Adrenal gland (tissue), 12 donors: ENCODE results near the gene MSH5. TPM values are rescaled to one million over a fixed set of nuclear protein-coding genes. Genes with fewer than 3 reads are reported as not detected.
"Not testable (repeated sequence)": the region's sequence is repeated elsewhere in the genome, so short reads cannot be mapped to it uniquely, and the experiment has no call there.

Experiments
- DNase-seq, 7 donors: peaks; one replicate each; pipeline ENCODE4 v3.0.0-alpha.2; 2019 to 2020
- H3K27ac ChIP-seq, 5 donors: fragments of 200-600 bp; sonication (generic) in 4 of 5; 1 replicate in 3 of 5; 2 replicates in 2 of 5; pipeline versions ENCODE4 v1.5.1 to v1.8.0; 2016 to 2020; ENCODE audit warnings: mild to moderate bottlenecking in 1 of 5
- H3K27me3 ChIP-seq: fragments of 200-600 bp; 2 replicates; pipeline ENCODE4 v1.8.0; 2021
- H3K36me3 ChIP-seq, 2 donors: fragments of 200-600 bp; replicated peaks in 1 of 2; 1 replicate in 1 of 2; 2 replicates in 1 of 2; pipeline versions ENCODE4 v1.5.1 to v1.8.0; 2018 to 2022
- H3K4me1 ChIP-seq, 2 donors: fragments of 200-600 bp; replicated peaks in 1 of 2; 1 replicate in 1 of 2; 2 replicates in 1 of 2; pipeline versions ENCODE4 v1.5.1 to v1.8.0; 2018 to 2021
- H3K4me3 ChIP-seq, 4 donors: fragments of 200-600 bp; sonication (generic) in 3 of 4; one replicate each; pipeline ENCODE4 v1.5.1; 2016 to 2018
- H3K9me3 ChIP-seq, 3 donors: fragments of 200-600 bp; sonication (generic) in 1 of 3; replicated peaks in 1 of 3; 1 replicate in 2 of 3; 2 replicates in 1 of 3; pipeline versions ENCODE4 v1.5.1 to v1.8.0; 2016 to 2021
- POLR2A ChIP-seq, 2 donors: fragments of 450-650 bp; IDR thresholded peaks; one replicate each; pipeline ENCODE4 v1.6.1; 2017; ENCODE audit warnings: antibody characterized with exemption in 2 of 2, mild to moderate bottlenecking in 2 of 2, moderate library complexity in 1 of 2
- WGBS, 4 donors: extraction: QIAGEN DNeasy Blood & Tissue Kit in 2 of 4; methylation state at CpG; one replicate each; pipeline versions ENCODE4 v1.1.5 to v1.1.7; 2013 to 2017; 5-methylcytosine and 5-hydroxymethylcytosine counted together
- intact Hi-C, 2 donors: fragments of 100-400 bp; cut with DNase I; formaldehyde crosslinking; loops; one replicate each; pipeline versions ENCODE4 v1.14.1 to v1.15.0; 2022 to 2023
- polyA plus RNA-seq, 3 donors: library from polyadenylated mRNA; stranded (reverse); fragments of 200-250 nt in 2 of 3; fragments of 350-450 nt in 1 of 3; fragmentation: Illumina TruSeq in 1 of 3; extraction: RNeasy Lipid Tissue Mini Kit (QIAGEN cat#74804) in 1 of 3; gene quantifications; one replicate each; pipeline ENCODE4 v1.2.3, GENCODE V29; 2013 to 2014
- total RNA-seq, 9 donors: library from RNA; depleted of rRNA in 4 of 9; stranded (reverse); fragments of >200 nt in 4 of 9; fragments of 120-200 nt in 1 of 9; fragmentation: NEBNext Ultra II Directional in 1 of 9; extraction: Animal tissue kit (Norgen Biotek cat#: 25700) in 1 of 9; gene quantifications; one replicate each; pipeline versions ENCODE4 v1.1.0 to v1.2.4, GENCODE V29; 2013 to 2023
- TF ChIP-seq, protein P1 (sequence below), 6 experiments: fragments of 450-650 bp in 4 of 6; fragments of 200-600 bp in 2 of 6; sonication (generic) in 1 of 6; IDR thresholded peaks; 1 replicate in 5 of 6; 2 replicates in 1 of 6; pipeline versions ENCODE4 v1.5.1 to v1.8.0; 2016 to 2021; ENCODE audit warnings: antibody characterized with exemption in 6 of 6, mild to moderate bottlenecking in 2 of 6, moderate library complexity in 1 of 6
- donor health status: healthy with polysubstance abuse.
- donor health status: Bipolar disorder and iron deficiency.
- donor health status: DM: yes; HTN: yes; CAD: no.
- donor health status: DM: no; HTN: no; CAD: no.
- donor health status: DM: no; HTN: no; CAD: no.
- donor health status: DM: yes; HTN: yes; CAD: no.

MSH5 gene
- total and polyA plus RNA-seq, 12 donors, result 3.0 to 24.5 (median 6.4) TPM

DNA sequence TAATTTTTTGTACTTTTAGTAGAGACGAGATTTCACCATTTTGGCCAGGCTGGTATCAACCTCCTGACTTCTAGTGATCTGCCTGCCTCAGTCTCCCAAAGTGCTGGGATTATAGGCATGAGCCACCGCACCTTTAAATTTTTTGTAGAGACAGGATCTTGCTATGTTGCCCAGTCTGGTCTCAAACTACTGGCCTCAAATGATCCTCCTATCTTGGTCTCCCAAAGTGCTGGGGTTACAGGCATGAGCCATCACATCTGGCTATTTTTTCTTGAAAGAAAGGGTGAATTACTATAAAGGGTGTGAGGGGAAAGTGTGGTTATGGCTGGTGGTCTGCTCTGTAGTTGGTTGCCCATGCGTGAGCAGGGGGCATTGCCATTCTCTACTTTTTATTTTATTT lies 31.6 kb upstream of the MSH5 start:
- H3K4me3 ChIP-seq, result no peak overlapping the region
- 86 to 92% (median 90%) methylated on average over 3 of the region's 3 CpGs for WGBS, 4 donors
- H3K36me3 ChIP-seq, result no peaks in the 10 kb centered on the region
- no peaks in the 10 kb centered on the region for H3K9me3 ChIP-seq
- intact Hi-C loops, result no loop called here
- H3K4me1 ChIP-seq, result peaks cover 0 to 6% of the 10 kb centered on the region in 2 donors
- TF ChIP-seq POLR2A (IDR thresholded peaks at IDR 0.05), result no peak
- TF ChIP-seq, protein P1, sequence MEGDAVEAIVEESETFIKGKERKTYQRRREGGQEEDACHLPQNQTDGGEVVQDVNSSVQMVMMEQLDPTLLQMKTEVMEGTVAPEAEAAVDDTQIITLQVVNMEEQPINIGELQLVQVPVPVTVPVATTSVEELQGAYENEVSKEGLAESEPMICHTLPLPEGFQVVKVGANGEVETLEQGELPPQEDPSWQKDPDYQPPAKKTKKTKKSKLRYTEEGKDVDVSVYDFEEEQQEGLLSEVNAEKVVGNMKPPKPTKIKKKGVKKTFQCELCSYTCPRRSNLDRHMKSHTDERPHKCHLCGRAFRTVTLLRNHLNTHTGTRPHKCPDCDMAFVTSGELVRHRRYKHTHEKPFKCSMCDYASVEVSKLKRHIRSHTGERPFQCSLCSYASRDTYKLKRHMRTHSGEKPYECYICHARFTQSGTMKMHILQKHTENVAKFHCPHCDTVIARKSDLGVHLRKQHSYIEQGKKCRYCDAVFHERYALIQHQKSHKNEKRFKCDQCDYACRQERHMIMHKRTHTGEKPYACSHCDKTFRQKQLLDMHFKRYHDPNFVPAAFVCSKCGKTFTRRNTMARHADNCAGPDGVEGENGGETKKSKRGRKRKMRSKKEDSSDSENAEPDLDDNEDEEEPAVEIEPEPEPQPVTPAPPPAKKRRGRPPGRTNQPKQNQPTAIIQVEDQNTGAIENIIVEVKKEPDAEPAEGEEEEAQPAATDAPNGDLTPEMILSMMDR (IDR thresholded peaks at IDR 0.05), result no peak
- DNase-seq, result no peak
- no peaks in the 10 kb centered on the region for H3K27me3 ChIP-seq
- H3K27ac ChIP-seq, result no peak overlapping the region

DNA sequence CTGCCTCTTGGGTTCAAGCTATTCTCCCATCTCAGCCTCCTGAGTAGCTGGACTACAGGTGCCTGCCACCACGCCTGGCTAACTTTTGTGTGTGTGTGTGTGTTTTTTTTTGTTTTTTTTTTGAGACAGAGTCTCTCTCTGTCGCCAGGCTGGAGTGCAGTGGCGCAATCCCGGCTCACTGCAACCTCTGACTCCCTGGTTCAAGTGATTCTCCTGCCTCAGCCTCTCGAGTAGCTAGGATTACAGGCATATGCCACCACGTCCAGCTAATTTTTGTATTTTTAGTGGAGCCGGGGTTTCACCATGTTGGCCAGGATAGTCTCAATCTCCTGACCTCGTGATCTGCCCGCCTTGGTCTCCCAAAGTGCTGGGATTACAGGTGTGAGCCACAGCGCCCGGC lies 30.6 kb upstream of the MSH5 start:
- DNase-seq, H3K36me3 ChIP-seq, H3K27ac ChIP-seq, H3K4me3 ChIP-seq, H3K27me3 ChIP-seq, intact Hi-C loops, H3K9me3 ChIP-seq, H3K4me1 ChIP-seq: not testable (repeated sequence)
- WGBS, 4 donors, result 79 to 94% (median 86%) methylated on average over 10 to 11 of the region's 11 CpGs

DNA sequence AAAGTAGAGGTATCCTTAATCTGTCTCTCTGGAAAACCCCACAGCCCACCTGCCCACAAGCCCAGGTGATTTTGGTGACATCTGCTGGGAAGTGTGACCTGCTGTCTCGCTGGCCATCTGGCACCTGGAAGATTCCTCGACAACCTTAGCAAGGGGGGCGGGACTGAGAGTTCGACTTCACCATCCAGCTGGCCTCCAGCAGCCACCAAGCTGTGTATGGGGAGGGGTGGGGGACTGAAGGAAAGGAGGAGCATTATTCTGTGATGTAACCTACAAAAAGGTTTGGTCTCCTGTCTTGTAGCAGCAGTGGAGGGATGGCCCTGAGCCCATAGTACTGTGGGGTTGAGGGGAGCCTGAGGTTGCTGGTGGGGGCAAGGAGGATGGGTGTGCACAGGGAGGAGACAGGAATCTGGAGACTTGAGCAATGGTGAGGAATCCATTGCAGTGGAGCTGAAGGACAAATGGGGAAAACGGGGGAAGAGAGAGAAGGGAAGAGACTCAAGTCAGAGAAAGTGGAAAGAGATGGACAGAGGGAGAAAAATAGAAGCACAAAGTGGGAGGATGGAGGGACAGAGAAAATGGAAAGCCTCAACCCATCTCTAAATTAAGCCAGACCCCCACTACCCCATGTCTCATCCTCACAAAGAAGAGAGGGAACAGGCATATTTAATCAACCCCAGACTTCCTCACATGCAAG lies 29.1 kb upstream of the MSH5 start:
- Histone ChIP-seq H3K4me1 (no peaks in the 10 kb centered on the region), H3K27me3 (no peaks in the 10 kb centered on the region), H3K27ac (no peak overlapping the region), H3K36me3 (no peaks in the 10 kb centered on the region), H3K9me3 (no peaks in the 10 kb centered on the region), H3K4me3 (no peak overlapping the region)
- TF ChIP-seq POLR2A (IDR thresholded peaks at IDR 0.05), result no peak
- TF ChIP-seq, protein P1 (IDR thresholded peaks at IDR 0.05), result no peak
- no peak for DNase-seq
- intact Hi-C loops, result no loop called here
- 55 to 65% (median 62%) methylated on average over 5 of the region's 5 CpGs for WGBS, 4 donors

DNA sequence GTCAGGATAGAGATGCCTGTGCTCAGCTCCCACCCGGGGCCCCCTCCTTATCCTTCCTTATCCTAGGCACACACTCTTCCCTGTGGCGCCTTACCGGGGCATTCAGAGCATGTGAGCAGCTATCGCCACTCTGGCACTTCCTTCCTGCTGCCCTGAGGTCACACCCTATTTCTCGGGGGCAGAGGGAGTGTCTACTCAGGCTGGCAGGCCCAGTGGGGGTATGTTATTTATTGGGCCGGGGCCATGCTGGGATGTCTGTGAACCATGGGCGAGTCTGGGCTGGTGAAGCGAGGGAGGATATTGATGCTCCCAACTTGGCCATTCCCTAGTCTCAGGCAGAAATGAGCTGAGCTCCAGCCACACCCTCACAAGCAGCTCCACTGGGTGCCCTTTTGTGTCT lies 28.6 kb upstream of the MSH5 start:
- TF ChIP-seq, protein P1 (IDR thresholded peaks at IDR 0.05), result no peak
- TF ChIP-seq POLR2A (IDR thresholded peaks at IDR 0.05), result no peak
- H3K27me3 ChIP-seq, result no peaks in the 10 kb centered on the region
- no peak overlapping the region for H3K27ac ChIP-seq
- no peak overlapping the region for H3K4me3 ChIP-seq
- DNase-seq, result no peak
- H3K9me3 ChIP-seq, result no peaks in the 10 kb centered on the region
- no peaks in the 10 kb centered on the region for H3K4me1 ChIP-seq
- intact Hi-C loops, result no loop called here
- no peaks in the 10 kb centered on the region for H3K36me3 ChIP-seq
- WGBS, 4 donors, result 39 to 57% (median 54%) methylated on average over 5 to 8 of the region's 8 CpGs

DNA sequence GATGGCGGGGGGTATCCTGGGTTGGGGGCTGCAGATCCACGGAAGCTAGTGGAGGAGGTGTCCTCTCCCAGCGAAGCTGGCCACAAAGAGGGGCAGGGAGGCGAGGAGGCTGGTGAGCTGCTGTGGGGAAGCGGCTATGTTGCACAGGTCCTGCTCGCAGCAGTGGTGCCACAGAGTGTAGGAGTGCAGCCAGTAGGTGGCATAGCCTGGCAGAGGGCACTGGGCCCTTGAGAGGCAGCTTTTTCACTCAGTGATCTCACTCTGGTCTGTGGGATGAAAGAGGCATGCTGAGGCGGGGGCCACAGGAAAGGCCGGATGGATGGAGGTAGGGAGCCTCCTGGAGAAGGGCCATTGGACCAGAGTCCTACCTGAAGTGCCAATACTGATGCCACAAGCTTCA lies 27.5 kb upstream of the MSH5 start:
- Histone ChIP-seq H3K4me3 (no peak overlapping the region), H3K27me3 (no peaks in the 10 kb centered on the region), H3K4me1 (no peaks in the 10 kb centered on the region), H3K36me3 (no peaks in the 10 kb centered on the region), H3K9me3 (no peaks in the 10 kb centered on the region), H3K27ac (no peak overlapping the region)
- DNase-seq, result no peak
- intact Hi-C loops, result no loop called here
- TF ChIP-seq POLR2A (IDR thresholded peaks at IDR 0.05), result no peak
- TF ChIP-seq, protein P1 (IDR thresholded peaks at IDR 0.05), result no peak
- 72 to 85% (median 80%) methylated on average over 6 to 8 of the region's 8 CpGs for WGBS, 4 donors
